K562 (cell line): Measurements from ENCODE around the gene GDF15.

Source experiments
- ATF3 ChIP-seq, 2 experiments: fragments of 450-650 bp in 1 of 2; sonication (generic) in 1 of 2; formaldehyde crosslinking in 1 of 2; IDR thresholded peaks in 1 of 2; conservative IDR thresholded peaks in 1 of 2; 2 replicates each; pipeline versions ENCODE4 v1.6.1 to v1.8.1; 2016 to 2023; ENCODE audit warnings: mild to moderate bottlenecking in 2 of 2, moderate library complexity in 2 of 2, inconsistent platforms in 1 of 2, missing genetic modification reagents in 1 of 2
- ATF6 ChIP-seq: sonication (generic); formaldehyde crosslinking; IDR thresholded peaks from 2 replicates; pipeline ENCODE4 v1.4.0; 2020; ENCODE audit warnings: mild to moderate bottlenecking, missing genetic modification reagents
- CHCHD3 ChIP-seq: fragments of 250-450 bp; sonication (Bioruptor Pico); IDR thresholded peaks from 2 replicates; pipeline ENCODE4 v2.1.2; 2022; ENCODE audit warnings: mild to moderate bottlenecking
- FOXJ3 ChIP-seq: sonication (generic); formaldehyde crosslinking; IDR thresholded peaks from 2 replicates; pipeline ENCODE4 v1.4.0; 2020; ENCODE audit warnings: mild to moderate bottlenecking, missing genetic modification reagents
- JUND ChIP-seq, 2 experiments: IDR thresholded peaks; 2 replicates in 1 of 2; 3 replicates in 1 of 2; pipeline ENCODE4 v1.6.1; 2011; ENCODE audit warnings: borderline replicate concordance in 2 of 2, low read depth in 2 of 2, low read length in 2 of 2, improper control_type of control experiment in 1 of 2, missing biosample characterization in 1 of 2, missing genetic modification characterization in 1 of 2, missing genetic modification reagents in 1 of 2
- MYC ChIP-seq, 2 experiments: fragments of 250-450 bp in 1 of 2; sonication (Bioruptor Pico) in 1 of 2; IDR thresholded peaks; 2 replicates each; pipeline versions ENCODE4 v1.5.1 to v1.6.1; 2012 to 2021; ENCODE audit warnings: low read depth in 2 of 2, borderline replicate concordance in 1 of 2, improper control_type of control experiment in 1 of 2, low read length in 1 of 2, mild to moderate bottlenecking in 1 of 2, moderate library complexity in 1 of 2
- PCBP1 ChIP-seq: fragments of 200-400 bp; formaldehyde crosslinking; IDR thresholded peaks from 2 replicates; pipeline ENCODE4 v1.6.1; 2018; ENCODE audit warnings: mild to moderate bottlenecking, low read depth, low read length; ENCODE audit not compliant: poor library complexity, severe bottlenecking
- POLR2A ChIP-seq: fragments of 450-650 bp; conservative IDR thresholded peaks from 2 replicates; pipeline ENCODE4 v1.6.1; 2016
- PRPF4 ChIP-seq: fragments of 200-400 bp; formaldehyde crosslinking; IDR thresholded peaks from one replicate; pipeline ENCODE4 v1.6.1; 2017; ENCODE audit warnings: low read length, low read depth, mild to moderate bottlenecking; ENCODE audit not compliant: insufficient read depth, poor library complexity, severe bottlenecking
- TF ChIP-seq, protein P1 (sequence below): fragments of 250-450 bp; sonication (Bioruptor Pico); IDR thresholded peaks from 2 replicates; pipeline ENCODE4 v1.8.0; 2021; ENCODE audit warnings: mild to moderate bottlenecking, moderate library complexity

- TF ChIP-seq ATF3 (IDR thresholded peaks at IDR 0.05) (no peak), ATF3 (CRISPR knock-in tag; conservative IDR thresholded peaks at IDR 0.05) (no peak), FOXJ3 (CRISPR knock-in tag) (no peak), PRPF4 (no peak), MYC (IDR thresholded peaks at IDR 0.05; ENCODE audit: low read depth, low read length) (no peak), MYC (CRISPR knock-in tag; IDR thresholded peaks at IDR 0.05; ENCODE audit: borderline replicate concordance, low read depth) (no peak), CHCHD3 (CRISPR knock-in tag) (no peak), PCBP1 (no peak), JUND (IDR thresholded peaks at IDR 0.05; ENCODE audit: borderline replicate concordance, low read depth, low read length) (no peak), JUND (tag; IDR thresholded peaks at IDR 0.05; ENCODE audit: borderline replicate concordance, low read depth, low read length) (no peak), POLR2A (no peak), ATF6 (CRISPR knock-in tag) (no peak)
- TF ChIP-seq, protein P1, sequence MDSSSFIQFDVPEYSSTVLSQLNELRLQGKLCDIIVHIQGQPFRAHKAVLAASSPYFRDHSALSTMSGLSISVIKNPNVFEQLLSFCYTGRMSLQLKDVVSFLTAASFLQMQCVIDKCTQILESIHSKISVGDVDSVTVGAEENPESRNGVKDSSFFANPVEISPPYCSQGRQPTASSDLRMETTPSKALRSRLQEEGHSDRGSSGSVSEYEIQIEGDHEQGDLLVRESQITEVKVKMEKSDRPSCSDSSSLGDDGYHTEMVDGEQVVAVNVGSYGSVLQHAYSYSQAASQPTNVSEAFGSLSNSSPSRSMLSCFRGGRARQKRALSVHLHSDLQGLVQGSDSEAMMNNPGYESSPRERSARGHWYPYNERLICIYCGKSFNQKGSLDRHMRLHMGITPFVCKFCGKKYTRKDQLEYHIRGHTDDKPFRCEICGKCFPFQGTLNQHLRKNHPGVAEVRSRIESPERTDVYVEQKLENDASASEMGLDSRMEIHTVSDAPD: no peak
These were observed 36.7 kb downstream of the GDF15 start for GRCh38 chr19:18422530-18423191.
